Measurements from ENCODE around the gene CDK15. TPM values are rescaled to one million over a fixed set of nuclear protein-coding genes. Genes with fewer than 3 reads are reported as not detected.

CDK15 gene
- total and polyA plus RNA-seq, 9 of the 15 experiments (the other 6 are each of a cell fraction or from before 2014, with no cell fraction given), result not detected

GRCh38 chr2:201780674-201781493, 25.5 kb upstream of the CDK15 start, which contains the start of gene ALS2 (continued):
- TF ChIP-seq, protein P1, sequence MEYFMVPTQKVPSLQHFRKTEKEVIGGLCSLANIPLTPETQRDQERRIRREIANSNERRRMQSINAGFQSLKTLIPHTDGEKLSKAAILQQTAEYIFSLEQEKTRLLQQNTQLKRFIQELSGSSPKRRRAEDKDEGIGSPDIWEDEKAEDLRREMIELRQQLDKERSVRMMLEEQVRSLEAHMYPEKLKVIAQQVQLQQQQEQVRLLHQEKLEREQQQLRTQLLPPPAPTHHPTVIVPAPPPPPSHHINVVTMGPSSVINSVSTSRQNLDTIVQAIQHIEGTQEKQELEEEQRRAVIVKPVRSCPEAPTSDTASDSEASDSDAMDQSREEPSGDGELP (CRISPR knock-in tag; IDR thresholded peaks at IDR 0.05; ENCODE audit: borderline replicate concordance), result peak; percentile 99
- TF ChIP-seq BCOR (IDR thresholded peaks at IDR 0.05) (0 out of 2 replicates have a peak, but pooled peaks have one; percentile 15), POLR2AphosphoS5 (IDR thresholded peaks at IDR 0.05; ENCODE audit: control insufficient read depth, insufficient read depth, low read depth, low read length) (peak; percentile 59; the same call in 1 of the 2 replicates), ZNF639 (CRISPR knock-in tag; conservative IDR thresholded peaks at IDR 0.05 in 1 of 2, IDR thresholded peaks at IDR 0.05 in 1 of 2) (0 out of 4 replicates have a peak, but pooled peaks of 1 of the 2 experiments have one; percentile 31), CREB1 (IDR thresholded peaks at IDR 0.05) (peak; percentile 93), CREB1 (CRISPR knock-in tag; IDR thresholded peaks at IDR 0.05) (peak; percentile 91), PTRF (tag; IDR thresholded peaks at IDR 0.05) (no peak), GTF2A2 (tag; IDR thresholded peaks at IDR 0.05) (no peak), SMAD2 (IDR thresholded peaks at IDR 0.05; ENCODE audit: low read depth, low read length) (no peak), NFIX (CRISPR knock-in tag; IDR thresholded peaks at IDR 0.05; ENCODE audit: low read depth) (no peak), ZNF830 (CRISPR knock-in tag; IDR thresholded peaks at IDR 0.05) (no peak), CCNT2 (IDR thresholded peaks at IDR 0.05; ENCODE audit: borderline replicate concordance, extremely low read depth, insufficient read length, low read depth, low read length) (peak; percentile 16), KAT7 (CRISPR knock-in tag; IDR thresholded peaks at IDR 0.05; ENCODE audit: borderline replicate concordance) (no peak), FOXK1 (CRISPR knock-in tag; IDR thresholded peaks at IDR 0.05; ENCODE audit: borderline replicate concordance) (no peak), MLLT1 (IDR thresholded peaks at IDR 0.05) (peak in 1 of 2 experiments; percentile 68; a peak in 1 of 4 replicates), XRCC5 (IDR thresholded peaks at IDR 0.05; ENCODE audit: low read depth, low read length) (0 out of 2 replicates have a peak, but pooled peaks have one; percentile 62), KLF1 (tag; IDR thresholded peaks at IDR 0.05) (no peak)
- TF ChIP-seq, protein P2, sequence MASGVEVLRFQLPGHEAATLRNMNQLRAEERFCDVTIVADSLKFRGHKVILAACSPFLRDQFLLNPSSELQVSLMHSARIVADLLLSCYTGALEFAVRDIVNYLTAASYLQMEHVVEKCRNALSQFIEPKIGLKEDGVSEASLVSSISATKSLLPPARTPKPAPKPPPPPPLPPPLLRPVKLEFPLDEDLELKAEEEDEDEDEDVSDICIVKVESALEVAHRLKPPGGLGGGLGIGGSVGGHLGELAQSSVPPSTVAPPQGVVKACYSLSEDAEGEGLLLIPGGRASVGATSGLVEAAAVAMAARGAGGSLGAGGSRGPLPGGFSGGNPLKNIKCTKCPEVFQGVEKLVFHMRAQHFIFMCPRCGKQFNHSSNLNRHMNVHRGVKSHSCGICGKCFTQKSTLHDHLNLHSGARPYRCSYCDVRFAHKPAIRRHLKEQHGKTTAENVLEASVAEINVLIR (CRISPR knock-in tag; IDR thresholded peaks at IDR 0.05), result peak; percentile 84
- TF ChIP-seq, protein P3, sequence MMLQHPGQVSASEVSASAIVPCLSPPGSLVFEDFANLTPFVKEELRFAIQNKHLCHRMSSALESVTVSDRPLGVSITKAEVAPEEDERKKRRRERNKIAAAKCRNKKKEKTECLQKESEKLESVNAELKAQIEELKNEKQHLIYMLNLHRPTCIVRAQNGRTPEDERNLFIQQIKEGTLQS (IDR thresholded peaks at IDR 0.05), result peak; percentile 99
- TF ChIP-seq, protein P3 (CRISPR knock-in tag; conservative IDR thresholded peaks at IDR 0.05), result 0 out of 2 replicates have a peak, but pooled peaks have one; percentile 11

Measured in K562 (cell line).